ENCODE results near the gene NECAP2. TPM values are rescaled to one million over a fixed set of nuclear protein-coding genes. Genes with fewer than 3 reads are reported as not detected.
"Not testable (repeated sequence)": the region's sequence is repeated elsewhere in the genome, so short reads cannot be mapped to it uniquely, and the experiment has no call there.

The NECAP2 gene
- total RNA-seq, 1 donor from 2014 or later = 44.7 TPM

GRCh38 chr1:16474166-16474800 is 33.8 kb downstream of the NECAP2 start:
- DNase-seq (ENCODE audit: low read depth, low spot score) = no peak
- Mint-ChIP-seq H3K4me3 (no peak overlapping the region), H3K27me3 (ENCODE audit: low read depth) (no peaks in the 10 kb centered on the region)

GRCh38 chr1:16474891-16475290 is 34.4 kb downstream of the NECAP2 start:
- not testable (repeated sequence) for H3K27me3 Mint-ChIP-seq (ENCODE audit: low read depth); DNase-seq (ENCODE audit: low read depth, low spot score); H3K4me1 Mint-ChIP-seq; H3K4me3 Mint-ChIP-seq; H3K9me3 Mint-ChIP-seq; H3K27ac Mint-ChIP-seq (ENCODE audit: unreplicated experiment)
- H3K36me3 Mint-ChIP-seq (ENCODE audit: low read depth) = peaks cover 17% of the 10 kb centered on the region

More at GRCh38 chr1:16474166-16474800, 33.8 kb downstream of the NECAP2 start:
- no peak for TF ChIP-seq CTCF (conservative IDR thresholded peaks at IDR 0.05)
- H3K36me3 Mint-ChIP-seq (ENCODE audit: low read depth) = peaks cover 19% of the 10 kb centered on the region
- H3K4me1 Mint-ChIP-seq = no peaks in the 10 kb centered on the region
- no peaks in the 10 kb centered on the region for H3K9me3 Mint-ChIP-seq
- no peak overlapping the region for H3K27ac Mint-ChIP-seq (ENCODE audit: unreplicated experiment)

DNA sequence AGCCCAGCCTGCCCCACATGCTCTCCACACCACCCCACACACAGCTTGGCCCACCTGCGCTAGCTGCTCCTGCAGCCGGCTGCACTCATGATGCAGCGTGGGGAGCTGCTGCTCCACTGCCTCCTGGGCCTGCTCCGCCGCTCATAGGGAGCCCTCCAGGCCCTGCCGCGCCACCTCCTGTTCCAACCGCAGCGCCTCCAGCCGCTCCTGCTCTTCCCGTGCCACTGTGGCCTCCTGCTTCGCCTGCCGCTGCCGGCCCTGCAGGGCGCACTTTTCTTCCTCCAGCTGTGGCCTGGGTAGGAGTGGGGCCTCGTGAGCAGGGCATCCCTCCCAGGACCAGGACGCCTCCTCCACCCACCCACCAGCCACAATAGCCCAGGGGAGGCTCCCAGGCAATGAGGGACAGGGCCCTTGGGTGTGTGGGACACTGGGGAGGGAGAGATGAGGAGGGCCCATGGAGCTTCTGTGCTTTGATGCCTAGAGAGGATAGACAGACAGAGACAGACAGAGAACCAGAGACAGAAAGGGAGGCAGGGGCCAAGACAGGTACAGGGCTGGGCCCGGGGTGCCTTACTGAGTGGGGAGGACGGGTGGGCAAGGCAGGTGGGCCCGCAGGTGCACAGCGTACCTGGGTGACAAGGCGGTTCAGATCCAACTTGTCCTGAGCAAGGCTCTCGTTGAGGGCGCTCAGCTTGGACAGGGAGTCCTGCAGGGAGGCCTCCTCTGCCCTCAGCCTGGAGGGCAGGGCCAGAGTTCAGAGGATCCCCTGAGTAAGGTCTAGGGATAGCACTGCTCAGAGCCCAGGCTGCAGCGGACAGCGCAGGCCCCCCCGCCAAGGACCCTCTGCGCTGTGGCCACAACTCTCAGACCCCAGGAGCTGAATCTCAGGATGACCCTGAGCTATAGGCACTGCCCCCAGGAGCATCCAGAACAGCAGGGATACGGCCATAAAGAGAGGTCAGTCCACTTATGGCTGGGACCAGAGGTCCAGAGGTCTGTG is 35.5 kb downstream of the NECAP2 start:
- H3K27ac Mint-ChIP-seq (ENCODE audit: unreplicated experiment); H3K4me3 Mint-ChIP-seq; H3K9me3 Mint-ChIP-seq; H3K27me3 Mint-ChIP-seq (ENCODE audit: low read depth); DNase-seq (ENCODE audit: low read depth, low spot score); H3K4me1 Mint-ChIP-seq: not testable (repeated sequence)
- H3K36me3 Mint-ChIP-seq (ENCODE audit: low read depth) = peaks cover 20% of the 10 kb centered on the region

DNA sequence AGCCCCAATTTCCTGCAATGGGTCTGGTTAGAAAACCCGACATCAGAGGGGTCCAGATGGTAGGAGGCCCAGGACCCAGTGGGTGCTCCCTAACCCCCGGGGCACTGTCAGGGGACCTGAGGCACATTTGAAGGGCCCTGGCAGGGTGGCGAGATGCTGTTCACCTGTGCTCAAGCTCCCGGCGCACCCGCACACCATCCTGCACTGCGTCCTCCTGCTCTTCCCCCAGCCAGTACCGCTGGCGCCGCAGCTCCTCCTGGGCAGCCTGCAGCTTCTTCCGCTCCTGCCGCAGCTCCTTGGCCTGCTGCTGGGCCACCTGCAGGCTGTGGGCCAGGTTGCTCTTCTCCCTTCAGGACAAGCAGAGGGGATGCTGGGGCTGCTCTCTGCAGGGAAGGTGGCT is 37.6 kb downstream of the NECAP2 start:
- no peak for TF ChIP-seq CTCF (conservative IDR thresholded peaks at IDR 0.05)
- no peaks in the 10 kb centered on the region for H3K27me3 Mint-ChIP-seq (ENCODE audit: low read depth)
- H3K36me3 Mint-ChIP-seq (ENCODE audit: low read depth) = peaks cover 14% of the 10 kb centered on the region
- H3K27ac Mint-ChIP-seq (ENCODE audit: unreplicated experiment) = no peak overlapping the region
- H3K4me1 Mint-ChIP-seq = no peaks in the 10 kb centered on the region
- H3K4me3 Mint-ChIP-seq = no peak overlapping the region
- no peaks in the 10 kb centered on the region for H3K9me3 Mint-ChIP-seq
- DNase-seq (ENCODE audit: low read depth, low spot score) = no peak

DNA sequence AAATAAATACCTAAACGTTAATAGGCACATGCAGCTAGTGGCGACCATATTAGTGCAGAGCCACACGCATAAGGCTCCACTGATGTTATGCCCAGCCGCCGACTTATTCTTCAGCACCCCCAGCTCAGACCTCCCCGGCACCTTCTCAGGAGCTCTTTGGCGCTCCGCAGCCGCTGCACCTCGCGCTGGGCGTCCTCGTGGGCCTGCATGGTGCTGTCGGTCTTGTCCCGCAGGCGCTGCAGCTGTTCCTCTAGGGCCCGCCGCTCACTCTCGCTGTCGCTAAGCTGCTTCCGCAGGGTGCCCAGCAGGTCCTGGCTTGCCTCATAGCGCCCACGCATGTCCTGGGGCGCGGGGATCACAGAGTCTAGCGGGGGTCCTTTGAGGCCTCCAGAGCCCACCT is 42.6 kb downstream of the NECAP2 start:
- not testable (repeated sequence) for H3K4me3 Mint-ChIP-seq; DNase-seq (ENCODE audit: low read depth, low spot score); H3K9me3 Mint-ChIP-seq; H3K4me1 Mint-ChIP-seq; H3K36me3 Mint-ChIP-seq (ENCODE audit: low read depth); H3K27me3 Mint-ChIP-seq (ENCODE audit: low read depth); H3K27ac Mint-ChIP-seq (ENCODE audit: unreplicated experiment)

DNA sequence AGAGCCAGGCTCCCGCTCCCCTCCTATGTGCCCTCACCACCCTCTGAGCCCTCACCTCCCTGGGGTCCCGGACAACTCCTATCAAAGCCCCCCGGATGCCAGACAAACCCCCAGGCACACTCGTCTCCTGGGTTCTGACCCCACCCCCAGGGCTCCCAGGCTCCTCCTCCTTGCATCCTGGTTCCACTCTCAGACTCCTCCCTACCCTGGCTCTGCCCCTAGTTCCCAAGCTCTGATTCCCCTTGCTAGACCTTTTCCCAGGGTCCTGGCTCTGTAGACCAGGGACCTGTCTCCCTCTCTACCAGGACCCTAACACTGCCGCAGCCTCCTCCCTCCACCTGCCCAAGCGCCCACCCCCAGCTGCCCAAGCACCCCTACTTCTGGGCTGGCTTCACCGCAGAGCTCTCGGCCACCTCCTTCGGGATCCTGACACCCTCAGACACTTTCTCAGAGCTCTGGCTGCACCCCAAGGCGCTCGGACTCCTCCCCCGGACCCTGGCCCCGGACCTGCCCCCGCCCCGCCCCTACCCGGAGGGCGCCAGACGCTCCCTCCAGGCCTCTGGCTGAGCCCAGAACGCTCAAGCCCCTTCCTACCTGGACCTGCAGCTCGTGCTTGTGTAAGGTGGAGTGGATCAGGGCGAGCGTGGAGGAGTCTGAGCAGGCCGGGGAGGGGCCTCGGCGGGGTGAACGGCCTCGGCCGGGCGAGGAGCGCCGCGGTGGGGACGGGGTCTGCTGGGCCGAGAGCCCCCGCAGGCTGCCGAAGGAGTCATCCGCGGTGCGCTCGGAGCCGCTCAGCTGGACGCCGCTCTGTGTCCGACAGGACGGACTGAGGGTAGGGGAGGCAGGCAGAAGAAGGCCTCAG is 43.3 kb downstream of the NECAP2 start:
- DNase-seq (ENCODE audit: low read depth, low spot score); H3K9me3 Mint-ChIP-seq; H3K27me3 Mint-ChIP-seq (ENCODE audit: low read depth); H3K36me3 Mint-ChIP-seq (ENCODE audit: low read depth); H3K27ac Mint-ChIP-seq (ENCODE audit: unreplicated experiment); H3K4me1 Mint-ChIP-seq; H3K4me3 Mint-ChIP-seq: not testable (repeated sequence)

- Mint-ChIP-seq H3K4me1 (no peaks in the 10 kb centered on the region), H3K4me3 (no peak overlapping the region), H3K9me3 (no peaks in the 10 kb centered on the region), H3K36me3 (ENCODE audit: low read depth) (peaks cover 9% of the 10 kb centered on the region), H3K27ac (ENCODE audit: unreplicated experiment) (no peak overlapping the region), H3K27me3 (ENCODE audit: low read depth) (no peaks in the 10 kb centered on the region)
- TF ChIP-seq CTCF (conservative IDR thresholded peaks at IDR 0.05) = no peak
- no peak for DNase-seq (ENCODE audit: low read depth, low spot score)
Observed at GRCh38 chr1:16484501-16484835, 43.9 kb downstream of the NECAP2 start.

All from neural crest cell (in vitro differentiated cells).